SKM-1 (cell line): ENCODE measurements around the gene ZNF333.

ENCODE experiments used
- DNase-seq: peaks from one replicate; lab custom pipeline; 2025; ENCODE audit not compliant: unreplicated experiment; lab: John Stamatoyannopoulos, UW

Gene ZNF333

DNA sequence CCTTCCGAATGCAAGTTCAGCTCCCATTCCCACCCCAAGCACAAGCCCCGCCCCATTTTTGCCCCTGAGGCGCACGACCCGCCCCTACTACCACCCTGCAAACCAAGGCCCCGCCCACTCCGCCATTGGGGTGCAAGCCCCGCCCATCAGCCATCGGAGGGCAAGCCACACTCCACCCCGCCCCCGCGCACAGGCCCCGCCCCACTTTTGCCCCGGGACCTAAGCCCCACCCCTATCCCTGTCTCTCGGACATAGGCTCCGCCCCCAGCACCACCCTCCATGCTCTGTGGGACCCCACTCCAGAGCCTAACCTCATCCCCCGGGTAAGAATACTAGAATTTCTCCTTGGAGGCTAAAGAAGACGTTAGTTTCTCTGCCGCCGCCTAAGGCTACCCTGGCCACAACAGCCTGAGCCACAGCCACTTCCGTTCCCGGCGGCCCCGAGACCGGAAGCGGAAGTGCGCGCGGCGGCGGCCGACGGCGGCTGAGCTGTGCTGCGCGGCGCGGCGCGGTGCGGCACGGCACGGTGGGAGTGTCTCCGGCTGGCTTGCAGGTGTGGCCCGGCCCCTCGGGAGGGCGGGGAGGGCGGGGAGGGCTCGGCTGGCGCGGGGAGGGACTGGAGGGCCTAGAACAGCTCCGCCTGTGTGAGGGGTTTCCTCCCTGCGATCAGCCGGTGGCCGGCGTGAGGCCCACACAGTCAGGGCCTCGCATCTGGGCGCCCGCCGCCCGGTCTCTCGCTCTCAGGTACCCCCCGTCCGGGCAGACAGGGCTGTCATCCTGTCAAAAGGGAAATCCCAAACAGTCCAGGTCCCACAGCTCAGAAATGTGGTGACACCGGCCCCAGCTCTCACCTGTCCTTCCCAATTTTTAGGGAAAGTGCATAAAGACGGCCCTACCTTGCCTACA, at the start of gene ZNF333:
Gene ZNF333, plus strand, starts transcription at position 451 of the 906 bp plus-strand sequence. CDS start 3,444 bp downstream, outside the sequence.
- DNase-seq: peak; percentile 90

DNA sequence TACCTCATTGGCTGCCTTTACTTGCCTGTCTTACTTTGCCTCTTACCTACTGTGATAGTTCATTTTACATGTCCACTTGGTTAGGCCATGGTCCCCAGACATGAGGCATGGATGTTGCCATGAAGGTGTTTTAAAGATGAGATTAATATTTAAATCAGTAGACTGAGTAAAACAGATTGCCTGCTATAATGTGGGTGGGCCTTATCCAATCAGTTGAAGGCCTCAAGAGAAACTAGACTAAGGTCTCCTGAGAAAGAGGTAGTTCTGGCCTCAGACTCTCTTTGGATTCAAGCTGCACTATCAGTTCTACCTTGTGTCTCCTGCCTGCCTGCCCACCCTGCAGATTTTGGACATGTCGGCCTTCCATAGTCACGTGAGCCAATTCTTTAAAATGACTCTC, 41.3 kb upstream of the ZNF333 start:
- no peak for DNase-seq

DNA sequence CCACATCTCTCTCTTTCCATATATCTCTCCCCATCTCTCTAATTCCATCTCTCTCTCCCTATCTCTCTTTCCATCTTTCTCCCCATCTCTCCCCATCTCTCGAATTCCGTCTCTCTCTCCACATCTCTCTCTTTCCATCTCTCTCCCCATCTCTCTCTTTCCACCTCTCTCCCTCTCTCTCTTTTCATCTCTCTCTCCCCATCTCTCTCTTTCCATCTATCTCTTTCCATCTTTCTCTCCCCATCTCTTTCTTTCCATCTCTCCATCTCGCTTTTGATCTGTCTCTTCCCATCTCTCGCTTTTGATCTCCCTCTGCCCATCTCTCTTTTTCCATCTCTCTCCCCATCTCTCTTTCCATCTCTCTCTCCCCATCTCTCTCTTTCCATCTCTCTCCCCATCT, 40.8 kb upstream of the ZNF333 start:
- no peak for DNase-seq

DNA sequence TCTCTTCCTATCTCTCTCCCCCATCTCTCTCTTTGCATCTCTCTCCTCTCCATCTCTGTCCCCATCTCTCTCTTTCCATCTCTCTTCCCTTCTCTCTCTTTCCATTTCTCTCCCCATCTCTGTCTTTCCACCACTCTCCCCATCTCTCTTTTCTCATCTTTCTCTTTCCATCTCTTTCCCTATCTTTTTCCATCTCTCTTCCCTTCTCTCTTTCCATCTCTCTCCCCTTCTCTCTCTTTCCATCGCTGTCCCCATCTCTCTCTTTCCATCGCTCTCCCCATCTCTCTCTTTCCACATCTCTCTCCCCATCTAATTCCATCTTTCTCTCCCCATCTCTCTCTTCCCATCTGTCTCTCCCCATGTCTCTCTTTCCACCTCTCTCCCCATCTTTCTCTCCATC, 39.7 kb upstream of the ZNF333 start:
- DNase-seq: no peak

DNA sequence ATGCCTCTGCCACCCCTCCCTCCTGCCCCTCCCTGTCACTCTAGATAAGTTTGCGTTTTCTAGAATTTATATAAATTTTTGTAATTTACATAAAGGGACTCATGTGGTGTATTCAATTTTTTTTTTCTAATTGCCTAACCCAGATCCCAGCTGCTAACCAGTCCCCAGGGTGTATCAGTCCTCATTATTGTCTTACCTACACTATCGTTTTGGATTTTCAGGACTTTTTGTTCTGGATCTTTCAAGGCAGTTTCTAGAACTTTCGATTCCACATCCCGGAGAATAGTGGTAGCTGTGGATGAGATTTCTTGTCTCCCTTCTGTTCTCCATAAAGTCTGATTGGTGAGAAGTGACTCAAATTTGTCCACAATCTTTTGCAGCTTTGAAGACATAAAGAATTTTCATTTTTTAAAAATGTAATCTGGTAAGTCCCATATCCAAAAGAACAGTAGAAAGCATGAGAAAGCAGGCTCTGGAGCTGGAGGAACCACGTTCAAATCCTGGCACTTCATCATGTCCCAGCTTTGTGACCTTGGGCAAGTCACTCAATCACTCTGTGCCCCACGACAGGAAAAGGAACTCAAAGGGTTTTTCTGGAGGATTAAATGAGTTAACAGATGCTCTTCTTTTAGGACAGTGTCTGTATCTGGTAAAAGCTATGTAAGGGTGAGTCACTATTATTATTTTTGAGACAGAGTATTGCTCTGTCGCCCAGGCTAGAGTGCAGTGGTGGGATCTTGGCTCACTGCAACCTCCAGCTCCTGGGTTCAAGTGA, 34.9 kb upstream of the ZNF333 start:
- no peak for DNase-seq

DNA sequence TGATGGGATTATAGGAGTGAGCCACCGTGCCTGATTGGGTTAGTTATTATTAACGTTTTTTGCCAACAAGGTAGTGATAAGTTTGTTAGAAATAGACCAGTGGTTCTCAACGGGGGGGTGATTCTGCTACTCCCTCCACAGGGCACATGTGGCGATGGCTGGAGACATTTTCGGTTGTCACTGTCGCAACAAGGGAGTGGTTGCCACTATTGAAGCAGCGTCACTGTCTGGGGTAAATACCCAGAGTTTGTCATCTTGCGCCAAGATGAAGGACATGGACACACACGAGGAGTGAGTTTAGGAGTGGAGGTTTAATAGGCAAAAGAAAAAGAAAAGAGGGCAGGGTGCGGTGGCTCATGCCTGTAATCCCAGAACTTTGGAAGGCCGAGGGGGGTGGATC, 34.1 kb upstream of the ZNF333 start:
- DNase-seq: no peak

DNA sequence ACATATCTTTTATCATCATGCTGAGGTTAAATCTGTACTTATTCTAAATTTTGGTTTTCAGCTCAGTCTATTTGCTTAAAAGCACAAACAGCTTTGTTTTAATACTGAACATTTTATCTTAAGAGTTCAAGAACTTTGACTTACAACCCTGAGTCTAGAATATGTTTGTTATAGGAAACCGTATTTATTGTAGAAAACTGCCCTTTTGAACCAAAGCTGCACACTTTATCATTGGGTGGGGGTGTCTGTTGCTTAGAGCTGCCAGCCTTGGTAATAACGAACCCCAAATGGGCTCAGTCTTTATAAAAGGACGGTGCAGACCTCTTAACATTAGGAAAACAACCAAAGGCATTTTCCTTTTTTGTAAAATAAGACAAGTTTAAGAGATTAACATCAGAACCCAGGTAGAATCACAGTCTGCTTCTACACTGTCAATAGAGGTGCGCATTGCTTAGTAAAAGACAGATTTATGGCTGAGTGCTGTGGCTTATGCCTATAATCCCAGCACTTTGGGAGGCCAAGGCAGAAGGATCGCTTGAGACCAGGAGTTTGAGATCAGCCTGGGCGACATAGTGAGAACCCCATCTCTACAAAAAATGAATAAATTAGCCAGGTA, 29.9 kb upstream of the ZNF333 start:
- DNase-seq: no peak

DNA sequence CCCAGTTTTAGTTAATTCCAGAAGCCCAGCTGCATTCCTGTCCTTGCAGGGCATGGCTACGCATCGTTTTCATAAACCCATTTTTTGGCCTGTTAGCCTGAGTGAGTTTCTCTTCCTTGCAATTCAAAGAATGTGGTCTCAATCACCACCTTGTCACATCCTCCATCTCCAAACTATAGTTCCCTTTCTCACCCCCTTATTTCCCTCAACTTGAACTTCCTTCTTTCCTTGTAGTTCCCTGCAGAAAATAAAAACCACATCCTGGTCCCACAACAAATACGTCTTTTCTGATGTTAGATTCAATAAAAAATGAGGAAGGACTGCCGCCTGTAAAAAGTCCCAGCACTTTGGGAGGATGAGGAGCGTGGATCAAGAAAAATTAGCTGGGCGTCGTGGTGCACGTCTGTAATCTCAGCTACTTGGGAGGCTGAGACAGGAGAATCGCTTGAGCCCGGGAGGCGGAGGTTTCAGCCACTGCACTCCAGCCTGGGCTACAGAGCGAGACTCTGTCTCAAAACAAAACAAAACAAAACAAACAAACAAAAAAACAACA, 28.4 kb upstream of the ZNF333 start:
- peak; percentile 81 for DNase-seq

DNA sequence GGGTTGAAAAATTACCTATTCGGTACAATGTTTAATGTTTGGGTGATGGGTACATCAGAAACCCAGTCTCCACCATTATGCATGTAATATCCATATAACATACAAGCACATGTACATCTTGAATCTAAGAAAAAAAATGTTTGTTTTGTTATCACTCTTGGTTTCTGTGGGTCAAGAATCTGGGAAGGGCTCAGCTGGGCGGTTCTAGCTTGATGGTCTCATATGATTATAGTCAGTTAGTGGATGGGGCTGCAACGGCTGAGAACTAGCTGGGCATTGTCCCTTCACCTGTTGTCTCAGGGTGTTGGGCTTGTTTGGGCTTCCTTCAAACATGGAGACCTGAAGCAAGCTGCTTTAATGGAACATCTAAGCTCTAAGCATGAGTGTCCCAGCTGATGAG, 19.9 kb upstream of the ZNF333 start:
- DNase-seq: no peak

DNA sequence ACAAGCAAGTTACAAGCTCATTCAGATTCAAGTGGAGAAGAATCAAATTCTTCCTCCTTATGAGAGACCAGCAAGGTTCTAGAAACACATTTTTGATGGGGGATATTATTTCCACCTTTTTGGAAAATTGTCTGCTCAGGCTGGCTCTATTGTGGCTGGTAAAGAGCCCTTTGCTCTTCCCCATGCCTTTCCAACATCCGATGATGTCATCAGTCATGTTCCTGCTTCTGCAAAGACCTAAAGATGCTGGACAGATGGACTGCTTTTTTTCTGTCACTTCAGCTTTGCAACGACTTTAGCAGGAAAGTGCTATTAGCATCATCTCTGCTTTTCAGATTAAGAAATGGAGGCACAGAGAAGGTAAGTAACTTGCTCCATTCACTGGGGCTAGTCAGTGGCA, 19.4 kb upstream of the ZNF333 start:
- no peak for DNase-seq

DNA sequence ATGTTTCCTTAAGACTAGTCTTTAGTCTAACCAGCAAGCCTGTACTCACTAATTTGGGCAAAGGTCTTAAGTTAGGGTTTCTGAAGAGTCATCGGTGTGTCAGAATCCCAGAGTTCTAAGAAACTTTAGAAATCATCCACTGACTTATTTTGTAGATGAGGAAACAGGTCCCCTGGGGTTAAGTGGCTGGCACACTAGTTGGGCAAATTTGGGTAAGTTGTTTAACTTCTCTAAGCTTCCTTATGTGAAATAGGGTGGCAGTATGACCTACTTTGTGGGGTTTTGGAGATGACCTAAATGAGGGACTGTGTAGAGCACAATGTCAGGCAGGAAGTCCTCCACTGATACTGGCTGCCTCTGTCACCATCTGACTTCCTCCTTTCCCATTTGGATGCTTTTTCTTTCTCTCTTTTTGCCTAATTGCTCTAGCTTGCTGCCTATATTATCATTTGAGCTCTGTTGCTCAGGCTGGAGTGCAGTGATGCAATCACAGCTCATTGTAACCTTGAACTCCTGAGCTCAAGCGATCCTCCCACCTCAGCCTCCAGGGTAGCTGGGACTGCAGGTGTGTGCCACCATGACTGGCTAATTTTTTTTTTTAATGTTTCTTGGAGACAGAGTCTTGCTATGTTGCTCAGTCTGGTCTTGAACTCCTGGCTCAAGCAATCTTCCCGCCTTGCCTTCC, 17.5 kb upstream of the ZNF333 start:
- peak; percentile 83 for DNase-seq

DNA sequence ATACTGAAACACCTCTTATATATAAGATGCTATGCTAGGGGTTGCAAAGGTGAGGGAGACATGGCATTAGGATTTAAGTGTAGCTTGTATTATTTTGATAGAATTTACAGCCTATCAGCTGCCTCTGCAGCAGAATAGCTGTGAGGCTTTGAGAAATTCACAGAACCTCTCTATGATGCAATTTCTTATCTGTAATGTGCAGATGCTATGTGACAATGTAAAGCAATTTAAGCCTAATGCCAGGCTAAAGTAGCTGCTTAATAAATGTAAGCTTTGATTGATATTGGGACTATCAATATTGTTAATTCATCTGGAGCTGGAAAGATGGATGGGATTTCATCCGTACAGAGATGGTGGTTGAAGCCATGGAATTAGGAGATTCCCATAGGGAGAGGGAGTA, 16.8 kb upstream of the ZNF333 start:
- DNase-seq: no peak

DNA sequence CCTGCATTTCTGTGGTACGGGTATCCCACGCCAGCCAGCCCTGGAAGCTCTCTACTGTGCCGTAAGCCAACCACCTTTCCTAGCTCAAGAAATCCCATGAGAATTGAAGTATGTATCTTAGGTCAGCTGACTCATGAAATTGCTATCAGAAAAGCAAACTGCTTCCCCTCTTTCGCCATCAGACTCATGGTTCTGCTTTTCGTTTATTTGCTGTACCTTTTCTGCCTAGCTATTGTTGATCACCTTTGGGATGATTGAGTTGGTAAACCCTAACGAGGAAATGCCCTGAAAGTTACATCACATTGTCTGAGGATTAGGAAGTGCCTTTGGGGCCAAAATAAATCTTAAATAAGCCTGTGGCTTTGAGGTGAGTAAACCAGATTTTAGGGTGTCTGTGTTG, 15.1 kb upstream of the ZNF333 start, which contains the start of gene ADGRE3:
Gene ADGRE3, minus strand, starts transcription at position 81 of the 400 bp plus-strand sequence. Its CDS starts 74 bp downstream, at position 7.
- DNase-seq: peak; percentile 77

DNA sequence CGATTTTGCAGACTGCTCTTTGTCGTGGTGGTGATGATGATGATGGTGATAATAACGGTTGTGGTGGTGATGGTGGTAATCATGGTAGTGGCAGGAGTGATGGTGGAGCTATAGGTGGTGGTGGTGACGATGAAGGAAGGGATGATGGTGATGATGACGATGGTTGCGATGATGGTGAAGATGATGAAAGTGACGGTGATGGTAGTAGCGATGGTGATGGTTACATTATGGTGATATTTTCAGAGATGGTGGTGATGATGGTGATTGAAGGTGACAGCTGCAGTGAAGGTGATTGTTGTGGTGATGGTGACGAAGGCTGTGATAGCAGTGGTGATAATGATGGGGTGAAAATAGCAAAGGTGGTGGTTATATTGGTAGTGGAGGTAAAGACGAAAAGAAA, 13.1 kb upstream of the ZNF333 start:
- no peak for DNase-seq

DNA sequence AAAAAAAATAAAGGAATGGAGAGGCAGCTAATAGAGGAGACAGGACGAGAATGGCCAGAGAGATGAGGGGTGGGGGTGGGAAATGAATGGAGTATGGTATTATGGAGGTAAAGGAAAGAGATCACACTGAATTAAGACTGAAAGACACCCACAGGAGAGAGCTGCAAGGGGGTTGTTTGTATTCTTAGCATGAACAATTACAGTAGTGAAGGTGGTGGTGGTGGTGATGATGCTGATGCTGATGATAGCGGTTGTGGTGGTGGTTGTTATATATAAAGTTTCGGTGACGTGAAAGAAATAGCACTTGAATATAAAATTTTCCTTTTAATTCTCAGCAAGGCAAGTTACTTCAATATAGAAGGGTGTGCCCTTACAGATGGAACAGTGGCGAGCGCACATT, 12.4 kb upstream of the ZNF333 start:
- no peak for DNase-seq

DNA sequence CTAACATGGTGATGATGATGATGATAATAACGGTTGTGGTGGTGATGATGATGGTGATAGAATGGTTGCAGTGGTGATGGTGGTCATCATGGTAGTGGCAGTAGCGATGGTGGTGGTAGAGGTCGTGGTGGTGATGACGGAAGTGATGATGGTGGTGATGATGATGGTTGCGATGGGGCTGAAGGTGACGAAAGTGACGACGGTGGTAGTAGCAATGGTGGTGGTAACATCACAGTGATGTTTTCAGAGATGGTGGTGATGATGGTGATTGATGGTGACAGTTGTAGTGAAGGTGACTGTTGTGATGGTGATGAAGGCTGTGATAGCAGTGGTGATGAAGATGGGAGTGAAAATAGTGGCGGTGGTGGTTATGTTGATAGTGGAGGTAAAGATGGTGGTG, 11.6 kb upstream of the ZNF333 start:
- no peak for DNase-seq

DNA sequence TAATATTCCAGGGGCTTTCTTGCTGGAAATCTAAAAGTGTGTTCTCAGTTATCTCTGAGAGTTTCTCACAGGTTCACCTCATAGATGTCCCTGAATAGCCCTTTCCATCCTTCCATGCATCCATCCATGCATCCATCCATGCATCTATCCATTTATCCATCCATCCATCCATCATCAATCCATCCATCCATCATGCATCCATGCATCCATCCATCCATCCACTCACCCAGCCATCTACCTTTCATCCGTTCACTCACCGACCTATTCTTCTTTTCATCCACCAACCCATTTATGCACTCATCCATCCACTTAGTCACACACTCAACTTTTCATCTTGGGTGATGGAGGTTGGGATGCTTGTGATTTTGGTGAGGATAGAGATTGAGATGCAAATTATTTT, 7.8 kb upstream of the ZNF333 start:
- no peak for DNase-seq

DNA sequence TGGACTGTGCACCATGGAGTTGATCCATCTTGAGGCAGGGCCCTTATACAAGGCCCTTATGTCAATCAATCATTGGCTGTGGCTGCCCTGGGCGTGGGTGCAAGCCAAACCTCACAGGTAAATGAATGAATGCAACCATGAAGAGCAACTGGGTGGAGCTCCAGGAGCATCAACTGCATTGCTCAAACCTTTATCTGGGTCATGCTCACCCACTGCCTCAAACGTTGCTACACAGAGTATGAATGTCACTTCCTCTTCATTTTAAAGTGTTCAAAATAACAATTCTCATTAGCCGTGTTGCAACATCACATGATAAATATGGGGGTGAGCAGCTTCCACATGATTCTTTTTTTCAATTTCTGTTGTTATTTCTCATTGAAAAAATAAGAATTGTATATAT, 6.4 kb upstream of the ZNF333 start:
- peak; percentile 79 for DNase-seq

DNA sequence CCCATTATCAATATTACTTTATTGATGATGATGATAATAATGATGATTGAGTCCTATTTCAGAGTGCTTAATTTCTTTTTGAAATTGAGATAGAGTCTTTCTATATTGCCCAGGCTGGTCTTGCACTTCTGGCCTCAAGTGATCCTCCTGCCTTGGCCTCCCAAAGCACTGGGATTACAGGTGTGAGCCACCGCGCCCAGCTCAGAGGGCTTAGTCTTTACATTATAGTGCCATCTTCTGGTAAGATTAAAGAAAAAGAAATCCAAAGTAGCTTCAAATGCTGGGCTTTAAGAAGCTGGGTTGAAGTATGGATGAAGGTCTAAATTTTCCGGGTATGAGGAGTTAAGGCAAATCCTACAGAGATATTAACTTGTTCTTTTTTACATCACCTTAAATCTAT, 3.4 kb upstream of the ZNF333 start:
- peak; percentile 45 for DNase-seq

DNA sequence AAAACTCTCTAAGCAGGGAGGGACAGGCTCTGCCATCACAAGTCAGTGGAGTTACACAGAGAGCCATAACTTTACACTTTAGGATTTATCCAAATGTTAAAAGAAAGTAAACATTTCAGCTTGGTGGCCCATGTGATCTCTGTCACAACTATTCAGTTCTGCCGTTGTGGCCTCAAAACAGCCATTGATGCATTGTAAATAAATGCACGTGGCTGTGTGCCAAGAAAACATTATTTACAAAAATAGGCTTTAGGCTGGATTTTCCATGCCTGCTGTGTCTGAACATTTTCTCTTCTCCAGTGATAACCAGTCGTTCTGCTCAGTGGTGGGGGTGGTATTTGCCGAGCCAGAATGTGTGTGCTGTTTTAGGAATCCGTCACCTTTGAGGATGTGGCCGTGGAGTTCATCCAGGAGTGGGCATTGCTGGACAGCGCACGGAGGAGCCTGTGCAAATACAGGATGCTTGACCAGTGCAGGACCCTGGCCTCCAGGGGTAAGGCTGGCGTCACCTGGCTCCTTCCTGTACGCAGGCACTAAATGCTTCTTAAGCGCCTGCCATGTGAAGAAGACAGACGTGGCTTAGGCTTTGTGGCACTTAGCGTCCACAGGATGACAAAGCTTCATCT, 4.9 kb downstream of the ZNF333 start:
- DNase-seq: no peak
